ENCODE data around the gene UBXN11. TPM values are rescaled to one million over a fixed set of nuclear protein-coding genes. Genes with fewer than 3 reads are reported as not detected.

UBXN11 gene
- total RNA-seq, 4 donors from 2014 or later, result 10.4 to 29.9 (median 16.7) TPM

DNA sequence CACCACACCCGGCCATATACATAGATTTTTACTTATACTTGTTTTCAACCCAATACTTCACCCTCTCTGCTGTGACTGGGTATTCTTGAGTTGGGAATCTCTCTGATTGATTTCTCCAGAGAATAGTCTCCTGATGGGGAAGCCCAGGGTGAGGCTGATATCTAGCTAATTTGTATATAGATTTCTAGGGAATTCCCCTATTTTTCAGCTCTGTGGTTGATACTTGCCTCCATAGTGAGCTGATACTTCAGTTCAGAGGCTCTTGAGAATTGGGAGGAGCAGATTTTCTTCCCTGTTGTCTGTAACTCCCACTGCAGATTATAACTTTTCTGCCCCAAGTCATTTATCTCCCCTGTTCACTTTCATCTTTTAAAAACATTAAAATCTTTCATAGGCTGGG, 41.0 kb downstream of the UBXN11 start:
- TF ChIP-seq, protein P1, sequence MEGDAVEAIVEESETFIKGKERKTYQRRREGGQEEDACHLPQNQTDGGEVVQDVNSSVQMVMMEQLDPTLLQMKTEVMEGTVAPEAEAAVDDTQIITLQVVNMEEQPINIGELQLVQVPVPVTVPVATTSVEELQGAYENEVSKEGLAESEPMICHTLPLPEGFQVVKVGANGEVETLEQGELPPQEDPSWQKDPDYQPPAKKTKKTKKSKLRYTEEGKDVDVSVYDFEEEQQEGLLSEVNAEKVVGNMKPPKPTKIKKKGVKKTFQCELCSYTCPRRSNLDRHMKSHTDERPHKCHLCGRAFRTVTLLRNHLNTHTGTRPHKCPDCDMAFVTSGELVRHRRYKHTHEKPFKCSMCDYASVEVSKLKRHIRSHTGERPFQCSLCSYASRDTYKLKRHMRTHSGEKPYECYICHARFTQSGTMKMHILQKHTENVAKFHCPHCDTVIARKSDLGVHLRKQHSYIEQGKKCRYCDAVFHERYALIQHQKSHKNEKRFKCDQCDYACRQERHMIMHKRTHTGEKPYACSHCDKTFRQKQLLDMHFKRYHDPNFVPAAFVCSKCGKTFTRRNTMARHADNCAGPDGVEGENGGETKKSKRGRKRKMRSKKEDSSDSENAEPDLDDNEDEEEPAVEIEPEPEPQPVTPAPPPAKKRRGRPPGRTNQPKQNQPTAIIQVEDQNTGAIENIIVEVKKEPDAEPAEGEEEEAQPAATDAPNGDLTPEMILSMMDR (IDR thresholded peaks at IDR 0.05; ENCODE audit: low read depth), result no peak

DNA sequence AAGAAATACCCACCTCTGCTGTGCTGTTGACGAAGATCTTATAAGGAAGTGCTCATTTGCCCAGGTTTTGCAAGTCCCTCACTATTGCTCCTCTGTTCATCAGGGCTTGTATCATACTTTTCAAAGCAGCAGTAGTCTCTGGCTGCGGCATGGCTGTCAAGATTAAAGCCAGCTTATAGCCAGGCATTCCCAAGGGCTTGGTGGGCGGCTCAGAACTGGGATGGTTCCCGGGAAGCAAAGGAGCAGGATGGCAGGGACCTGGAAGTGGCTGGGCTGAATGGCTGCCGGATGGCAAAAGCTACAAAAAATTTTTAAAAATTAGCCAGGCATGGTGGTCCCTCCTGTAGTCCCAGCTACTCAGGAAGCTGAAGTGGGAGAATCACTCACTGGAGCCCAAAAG, 43.2 kb downstream of the UBXN11 start:
- TF ChIP-seq, protein P1 (IDR thresholded peaks at IDR 0.05; ENCODE audit: low read depth), result no peak

DNA sequence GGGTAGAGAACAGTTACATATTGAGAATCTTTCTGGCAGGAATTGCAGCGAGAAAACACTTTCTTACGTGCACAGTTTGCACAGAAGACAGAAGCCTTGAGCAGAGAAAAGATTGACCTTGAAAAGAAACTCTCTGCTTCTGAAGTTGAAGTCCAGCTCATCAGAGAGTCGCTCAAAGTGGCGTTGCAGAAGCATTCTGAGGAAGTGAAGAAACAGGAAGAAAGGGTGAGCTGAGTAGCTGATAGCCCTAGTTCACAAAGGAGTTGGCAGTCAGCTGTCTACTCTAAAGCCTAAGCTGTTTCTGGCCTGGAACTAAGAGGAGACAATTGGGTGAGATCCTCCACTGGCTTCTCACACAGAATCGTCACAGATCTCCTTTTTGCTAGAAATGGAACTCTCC, 46.9 kb downstream of the UBXN11 start:
- TF ChIP-seq, protein P1 (IDR thresholded peaks at IDR 0.05; ENCODE audit: low read depth), result no peak

DNA sequence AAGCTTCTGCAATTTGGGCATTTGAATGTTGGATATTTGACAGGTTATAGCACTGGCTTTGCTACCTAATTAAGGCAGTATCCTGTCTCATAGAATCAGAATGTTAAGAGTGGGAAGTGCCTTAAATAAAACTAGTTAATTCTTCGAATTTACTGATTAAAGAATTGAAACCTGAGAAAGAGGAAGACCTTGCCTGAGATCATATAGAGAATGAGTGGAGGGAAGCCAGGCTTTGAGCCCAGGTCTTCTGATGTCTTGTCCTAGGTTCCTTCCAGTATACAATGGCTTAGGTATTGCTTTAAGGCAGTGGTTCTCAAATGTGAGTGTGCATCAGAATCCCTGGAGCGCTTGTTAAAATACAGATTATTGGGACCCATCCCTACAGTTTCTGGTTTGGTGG, 47.4 kb downstream of the UBXN11 start:
- TF ChIP-seq, protein P1 (IDR thresholded peaks at IDR 0.05; ENCODE audit: low read depth), result no peak

DNA sequence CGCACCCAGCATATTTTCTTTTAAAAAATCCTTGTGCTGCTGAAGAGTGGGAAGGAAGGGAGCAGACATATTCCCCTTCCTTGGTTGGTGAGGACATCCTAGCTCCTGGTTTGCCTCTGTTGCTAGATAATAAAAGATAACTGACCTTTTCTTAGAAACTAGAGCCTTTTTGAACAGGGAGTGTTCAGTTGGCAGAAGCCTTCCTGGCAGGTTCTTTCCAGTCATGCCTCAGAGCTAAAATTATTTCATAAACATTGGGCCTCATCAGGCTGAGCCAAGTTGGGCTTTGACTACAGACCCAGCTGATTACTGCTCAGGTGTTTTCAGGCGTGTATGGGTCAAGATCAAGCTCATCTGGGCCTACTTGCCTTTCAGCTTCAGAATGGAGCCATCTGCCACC, 49.2 kb downstream of the UBXN11 start:
- TF ChIP-seq, protein P1 (IDR thresholded peaks at IDR 0.05; ENCODE audit: low read depth), result no peak

DNA sequence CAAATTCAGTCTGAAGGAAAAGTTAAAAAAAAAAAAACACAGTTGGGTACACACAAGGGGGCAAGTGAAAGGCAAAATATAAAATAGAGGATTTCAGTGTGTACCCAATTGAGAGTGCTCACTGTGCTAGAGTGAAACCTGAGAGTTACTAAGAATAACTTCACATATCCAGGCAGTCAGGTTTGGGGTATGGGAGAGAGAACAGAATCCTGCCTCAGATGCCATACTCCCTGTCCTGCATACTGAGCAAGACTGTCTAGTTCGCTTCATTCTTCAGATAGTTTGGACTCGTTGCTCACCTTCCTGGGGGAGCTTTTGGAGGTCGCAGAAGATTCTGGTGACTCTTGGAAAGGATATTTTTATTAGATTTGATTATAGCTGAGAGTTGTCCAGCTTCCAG, 52.0 kb downstream of the UBXN11 start:
- TF ChIP-seq, protein P1 (IDR thresholded peaks at IDR 0.05; ENCODE audit: low read depth), result no peak

DNA sequence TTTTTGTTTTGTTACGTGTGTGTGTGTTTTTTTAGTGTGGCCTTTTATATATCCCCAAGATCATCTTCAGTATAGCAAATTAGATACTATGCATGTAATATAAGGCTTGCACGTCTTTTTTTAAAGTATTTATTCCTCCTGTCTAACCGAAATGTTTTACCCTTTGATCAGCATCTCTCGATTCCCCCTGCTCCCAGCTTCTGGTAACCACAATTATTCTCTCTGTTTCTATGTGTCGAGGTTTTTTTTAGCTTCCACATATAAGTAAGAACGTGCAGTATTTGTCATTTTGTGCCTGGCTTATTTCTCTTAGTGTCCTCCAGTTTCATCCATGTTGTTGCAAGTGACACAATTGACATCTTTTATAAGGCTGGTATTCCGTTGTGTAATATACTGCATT, 53.7 kb downstream of the UBXN11 start:
- TF ChIP-seq, protein P1 (IDR thresholded peaks at IDR 0.05; ENCODE audit: low read depth), result no peak

Measured in subcutaneous adipose tissue (tissue), 4 donors.